ENCODE measurements around the gene CNPY2. TPM values are rescaled to one million over a fixed set of nuclear protein-coding genes. Genes with fewer than 3 reads are reported as not detected.
"Not testable (repeated sequence)": the region's sequence is repeated elsewhere in the genome, so short reads cannot be mapped to it uniquely, and the experiment has no call there.

CNPY2 gene
- total RNA-seq, 1 donor from 2014 or later = 165 TPM

GRCh38 chr12:56300644-56301464 is 14.9 kb downstream of the CNPY2 start:
- intact Hi-C loops (cut with micrococcal nuclease) = loop anchor here (1.0 to 2.0 kb wide), 9 partner anchors 15 to 167 kb away; partner anchors contain the start of genes IL23A, PAN2, SPRYD4 and STAT2
- peak overlapping the region; percentile 95 for H3K4me3 Mint-ChIP-seq (ENCODE audit: low read depth)
- peak overlapping the region; percentile 94 for H3K27ac Mint-ChIP-seq
- H3K36me3 Mint-ChIP-seq (ENCODE audit: low read depth) = peaks cover 42% of the 10 kb centered on the region
- H3K27me3 Mint-ChIP-seq (ENCODE audit: low read depth) = no peaks in the 10 kb centered on the region
- no peaks in the 10 kb centered on the region for H3K9me3 Mint-ChIP-seq
- peaks cover 45% of the 10 kb centered on the region for H3K4me1 Mint-ChIP-seq (ENCODE audit: low read depth)
- no peak for DNase-seq (ENCODE audit: low spot score)

- Mint-ChIP-seq H3K27ac (peak within 1 kb of the TSS; percentile 94), H3K9me3 (no peaks in the 10 kb centered on the region), H3K27me3 (ENCODE audit: low read depth) (no peaks in the 10 kb centered on the region), H3K36me3 (ENCODE audit: low read depth) (peaks cover 38% of the 10 kb centered on the region), H3K4me1 (ENCODE audit: low read depth) (peaks cover 45% of the 10 kb centered on the region), H3K4me3 (ENCODE audit: low read depth) (peak within 1 kb of the TSS; percentile 95)
- peak; percentile 98 for DNase-seq (ENCODE audit: low spot score)
- intact Hi-C loops (cut with micrococcal nuclease) = loop anchor here (1.0 to 2.0 kb wide), 9 partner anchors 16 to 168 kb away; partner anchors contain the start of genes IL23A, PAN2, SPRYD4 and STAT2
Measured at GRCh38 chr12:56299853-56300643, 15.7 kb downstream of the CNPY2 start, which contains the start of gene CS. Gene CS, minus strand, starts transcription at chr12:56300330. Its CDS starts 129 bp downstream, at chr12:56300201.

GRCh38 chr12:56299308-56299852 is 16.4 kb downstream of the CNPY2 start:
- Mint-ChIP-seq H3K9me3 (no peaks in the 10 kb centered on the region), H3K4me3 (ENCODE audit: low read depth) (peak overlapping the region; percentile 95), H3K4me1 (ENCODE audit: low read depth) (peaks cover 45% of the 10 kb centered on the region), H3K36me3 (ENCODE audit: low read depth) (peaks cover 34% of the 10 kb centered on the region), H3K27ac (peak overlapping the region; percentile 94), H3K27me3 (ENCODE audit: low read depth) (no peaks in the 10 kb centered on the region)
- peak; percentile 32 for DNase-seq (ENCODE audit: low spot score)
- intact Hi-C loops (cut with micrococcal nuclease) = no loop called here

GRCh38 chr12:56298828-56299227 is 17.0 kb downstream of the CNPY2 start:
- H3K36me3 Mint-ChIP-seq (ENCODE audit: low read depth) = peaks cover 31% of the 10 kb centered on the region
- H3K4me1 Mint-ChIP-seq (ENCODE audit: low read depth) = peaks cover 45% of the 10 kb centered on the region
- peak overlapping the region; percentile 95 for H3K4me3 Mint-ChIP-seq (ENCODE audit: low read depth)
- no peaks in the 10 kb centered on the region for H3K9me3 Mint-ChIP-seq
- intact Hi-C loops (cut with micrococcal nuclease) = no loop called here
- DNase-seq (ENCODE audit: low spot score) = no peak
- H3K27ac Mint-ChIP-seq = peak overlapping the region; percentile 65
- H3K27me3 Mint-ChIP-seq (ENCODE audit: low read depth) = no peaks in the 10 kb centered on the region

- Mint-ChIP-seq H3K27ac (peak overlapping the region; percentile 4), H3K4me3 (ENCODE audit: low read depth) (peak overlapping the region; percentile 47), H3K4me1 (ENCODE audit: low read depth) (peaks cover 49% of the 10 kb centered on the region), H3K36me3 (ENCODE audit: low read depth) (peaks cover 37% of the 10 kb centered on the region), H3K9me3 (no peaks in the 10 kb centered on the region), H3K27me3 (ENCODE audit: low read depth) (no peaks in the 10 kb centered on the region)
- intact Hi-C loops (cut with micrococcal nuclease) = no loop called here
- no peak for DNase-seq (ENCODE audit: low spot score)
Measured at GRCh38 chr12:56297400-56297799, 18.4 kb downstream of the CNPY2 start.

- H3K27ac Mint-ChIP-seq = no peak overlapping the region
- no peak for DNase-seq (ENCODE audit: low spot score)
- H3K4me1 Mint-ChIP-seq (ENCODE audit: low read depth) = peaks cover 51% of the 10 kb centered on the region
- H3K27me3 Mint-ChIP-seq (ENCODE audit: low read depth) = no peaks in the 10 kb centered on the region
- intact Hi-C loops (cut with micrococcal nuclease) = no loop called here
- H3K36me3 Mint-ChIP-seq (ENCODE audit: low read depth) = peaks cover 38% of the 10 kb centered on the region
- H3K4me3 Mint-ChIP-seq (ENCODE audit: low read depth) = no peak overlapping the region
- no peaks in the 10 kb centered on the region for H3K9me3 Mint-ChIP-seq
Measured at GRCh38 chr12:56296295-56296694, 19.5 kb downstream of the CNPY2 start.

- DNase-seq (ENCODE audit: low spot score) = no peak
- Mint-ChIP-seq H3K36me3 (ENCODE audit: low read depth) (peaks cover 47% of the 10 kb centered on the region), H3K4me1 (ENCODE audit: low read depth) (peaks cover 47% of the 10 kb centered on the region), H3K27me3 (ENCODE audit: low read depth) (no peaks in the 10 kb centered on the region), H3K4me3 (ENCODE audit: low read depth) (no peak overlapping the region), H3K27ac (no peak overlapping the region), H3K9me3 (no peaks in the 10 kb centered on the region)
- intact Hi-C loops (cut with micrococcal nuclease) = no loop called here
Measured at GRCh38 chr12:56293795-56294194, 22.0 kb downstream of the CNPY2 start.

GRCh38 chr12:56288705-56289387 is 26.9 kb downstream of the CNPY2 start:
- Mint-ChIP-seq H3K4me1 (ENCODE audit: low read depth) (peaks cover 20% of the 10 kb centered on the region), H3K27me3 (ENCODE audit: low read depth) (no peaks in the 10 kb centered on the region), H3K27ac (no peak overlapping the region), H3K36me3 (ENCODE audit: low read depth) (peaks cover 44% of the 10 kb centered on the region), H3K4me3 (ENCODE audit: low read depth) (no peak overlapping the region), H3K9me3 (no peaks in the 10 kb centered on the region)
- intact Hi-C loops (cut with micrococcal nuclease) = no loop called here
- no peak for DNase-seq (ENCODE audit: low spot score)

GRCh38 chr12:56286044-56286830 is 29.6 kb downstream of the CNPY2 start:
- DNase-seq (ENCODE audit: low spot score) = no peak
- Mint-ChIP-seq H3K4me1 (ENCODE audit: low read depth) (peaks cover 5% of the 10 kb centered on the region), H3K9me3 (no peaks in the 10 kb centered on the region), H3K27ac (no peak overlapping the region), H3K27me3 (ENCODE audit: low read depth) (no peaks in the 10 kb centered on the region), H3K4me3 (ENCODE audit: low read depth) (no peak overlapping the region), H3K36me3 (ENCODE audit: low read depth) (peaks cover 61% of the 10 kb centered on the region)
- intact Hi-C loops (cut with micrococcal nuclease) = no loop called here

GRCh38 chr12:56284263-56284662 is 31.5 kb downstream of the CNPY2 start:
- peaks cover 62% of the 10 kb centered on the region for H3K36me3 Mint-ChIP-seq (ENCODE audit: low read depth)
- H3K27ac Mint-ChIP-seq; H3K9me3 Mint-ChIP-seq; H3K4me1 Mint-ChIP-seq (ENCODE audit: low read depth); DNase-seq (ENCODE audit: low spot score); H3K27me3 Mint-ChIP-seq (ENCODE audit: low read depth); intact Hi-C loops (cut with micrococcal nuclease); H3K4me3 Mint-ChIP-seq (ENCODE audit: low read depth): not testable (repeated sequence)

GRCh38 chr12:56282579-56282978 is 33.2 kb downstream of the CNPY2 start:
- Mint-ChIP-seq H3K4me3 (ENCODE audit: low read depth) (no peak overlapping the region), H3K9me3 (no peaks in the 10 kb centered on the region), H3K27me3 (ENCODE audit: low read depth) (no peaks in the 10 kb centered on the region), H3K36me3 (ENCODE audit: low read depth) (peaks cover 63% of the 10 kb centered on the region), H3K27ac (no peak overlapping the region), H3K4me1 (ENCODE audit: low read depth) (no peaks in the 10 kb centered on the region)
- no peak for DNase-seq (ENCODE audit: low spot score)
- intact Hi-C loops (cut with micrococcal nuclease) = no loop called here

- Mint-ChIP-seq H3K4me1 (ENCODE audit: low read depth) (no peaks in the 10 kb centered on the region), H3K36me3 (ENCODE audit: low read depth) (peaks cover 63% of the 10 kb centered on the region), H3K27ac (no peak overlapping the region), H3K4me3 (ENCODE audit: low read depth) (no peak overlapping the region), H3K27me3 (ENCODE audit: low read depth) (no peaks in the 10 kb centered on the region), H3K9me3 (no peaks in the 10 kb centered on the region)
- no peak for DNase-seq (ENCODE audit: low spot score)
- intact Hi-C loops (cut with micrococcal nuclease) = no loop called here
Measured at GRCh38 chr12:56282030-56282429, 33.8 kb downstream of the CNPY2 start.
